Adipocyte (in vitro differentiated cells): ENCODE data around the gene CHRND.

ENCODE experiments used
- DNase-seq: peaks from one replicate; pipeline ENCODE4 v3.0.0-alpha.2; 2015; ENCODE audit warnings: low read depth
- H3K27me3 ChIP-seq: replicated peaks from 2 replicates; pipeline ENCODE4 v1.7.0; 2013; ENCODE audit warnings: mild to moderate bottlenecking, low read length, moderate library complexity; ENCODE audit not compliant: control insufficient read depth, insufficient read depth
- H3K36me3 ChIP-seq: 2 replicates; pipeline ENCODE4 v1.7.0; 2013; ENCODE audit warnings: low read length, mild to moderate bottlenecking, moderate library complexity; ENCODE audit not compliant: control insufficient read depth, insufficient read depth, severe bottlenecking
- H3K4me1 ChIP-seq: 2 replicates; pipeline ENCODE4 v1.7.0; 2013; ENCODE audit warnings: mild to moderate bottlenecking, low read length, moderate library complexity; ENCODE audit not compliant: control insufficient read depth, insufficient read depth
- H3K4me3 ChIP-seq: 2 replicates; pipeline ENCODE4 v1.7.0; 2013; ENCODE audit warnings: mild to moderate bottlenecking, low read length, moderate library complexity
- H3K9ac ChIP-seq: 2 replicates; pipeline ENCODE4 v1.7.0; 2013; ENCODE audit warnings: mild to moderate bottlenecking, low read length, moderate library complexity
- H3K9me3 ChIP-seq: 2 replicates; pipeline ENCODE4 v1.7.0; 2013; ENCODE audit warnings: mild to moderate bottlenecking, low read length, moderate library complexity; ENCODE audit not compliant: control insufficient read depth

Gene CHRND

GRCh38 chr2:232490221-232491138, 35.5 kb upstream of the CHRND start:
- DNase-seq: no peak
- peaks cover 24% of the 10 kb centered on the region for H3K27me3 ChIP-seq
- H3K36me3 ChIP-seq: no peaks in the 10 kb centered on the region
- H3K4me3 ChIP-seq: no peak overlapping the region
- H3K9ac ChIP-seq: no peak overlapping the region
- H3K9me3 ChIP-seq: no peaks in the 10 kb centered on the region
- no peaks in the 10 kb centered on the region for H3K4me1 ChIP-seq

GRCh38 chr2:232491139-232491780, 34.7 kb upstream of the CHRND start:
- DNase-seq: no peak
- no peak overlapping the region for H3K4me3 ChIP-seq
- H3K9me3 ChIP-seq: no peaks in the 10 kb centered on the region
- H3K4me1 ChIP-seq: no peaks in the 10 kb centered on the region
- no peaks in the 10 kb centered on the region for H3K36me3 ChIP-seq
- H3K9ac ChIP-seq: no peak overlapping the region
- H3K27me3 ChIP-seq: peaks cover 27% of the 10 kb centered on the region

- Histone ChIP-seq H3K4me1 (no peaks in the 10 kb centered on the region), H3K36me3 (no peaks in the 10 kb centered on the region), H3K27me3 (peaks cover 19% of the 10 kb centered on the region), H3K9ac (no peak overlapping the region), H3K9me3 (no peaks in the 10 kb centered on the region), H3K4me3 (no peak overlapping the region)
- DNase-seq: no peak
Observed at GRCh38 chr2:232492236-232492848, 33.6 kb upstream of the CHRND start.

- Histone ChIP-seq H3K9ac (no peak overlapping the region), H3K4me1 (no peaks in the 10 kb centered on the region), H3K36me3 (no peaks in the 10 kb centered on the region), H3K9me3 (no peaks in the 10 kb centered on the region), H3K4me3 (no peak overlapping the region), H3K27me3 (peaks cover 22% of the 10 kb centered on the region)
- DNase-seq: no peak
Observed at GRCh38 chr2:232492963-232493700, 32.8 kb upstream of the CHRND start.

- H3K4me3 ChIP-seq: no peak overlapping the region
- H3K36me3 ChIP-seq: no peaks in the 10 kb centered on the region
- H3K27me3 ChIP-seq: peaks cover 21% of the 10 kb centered on the region
- H3K9me3 ChIP-seq: no peaks in the 10 kb centered on the region
- H3K4me1 ChIP-seq: no peaks in the 10 kb centered on the region
- DNase-seq: no peak
- H3K9ac ChIP-seq: no peak overlapping the region
Observed at GRCh38 chr2:232493701-232494474, 32.1 kb upstream of the CHRND start.

GRCh38 chr2:232494542-232494941, 31.4 kb upstream of the CHRND start:
- no peak overlapping the region for H3K9ac ChIP-seq
- H3K27me3 ChIP-seq: peaks cover 26% of the 10 kb centered on the region
- no peak overlapping the region for H3K4me3 ChIP-seq
- H3K4me1 ChIP-seq: no peaks in the 10 kb centered on the region
- no peaks in the 10 kb centered on the region for H3K36me3 ChIP-seq
- DNase-seq: no peak
- H3K9me3 ChIP-seq: no peaks in the 10 kb centered on the region

GRCh38 chr2:232495292-232495691, 30.7 kb upstream of the CHRND start:
- H3K27me3 ChIP-seq: peaks cover 26% of the 10 kb centered on the region
- no peak overlapping the region for H3K9ac ChIP-seq
- no peak for DNase-seq
- no peaks in the 10 kb centered on the region for H3K4me1 ChIP-seq
- no peak overlapping the region for H3K4me3 ChIP-seq
- H3K36me3 ChIP-seq: no peaks in the 10 kb centered on the region
- H3K9me3 ChIP-seq: no peaks in the 10 kb centered on the region

GRCh38 chr2:232496501-232497270, 29.3 kb upstream of the CHRND start:
- H3K4me3 ChIP-seq: no peak overlapping the region
- DNase-seq: no peak
- H3K9me3 ChIP-seq: no peaks in the 10 kb centered on the region
- peaks cover 30% of the 10 kb centered on the region for H3K27me3 ChIP-seq
- H3K4me1 ChIP-seq: no peaks in the 10 kb centered on the region
- no peaks in the 10 kb centered on the region for H3K36me3 ChIP-seq
- no peak overlapping the region for H3K9ac ChIP-seq

GRCh38 chr2:232497348-232497747, 28.6 kb upstream of the CHRND start:
- H3K9me3 ChIP-seq: no peaks in the 10 kb centered on the region
- H3K9ac ChIP-seq: no peak overlapping the region
- no peaks in the 10 kb centered on the region for H3K4me1 ChIP-seq
- H3K27me3 ChIP-seq: peaks cover 31% of the 10 kb centered on the region
- H3K4me3 ChIP-seq: no peak overlapping the region
- H3K36me3 ChIP-seq: no peaks in the 10 kb centered on the region
- no peak for DNase-seq

- peaks cover 36% of the 10 kb centered on the region for H3K27me3 ChIP-seq
- H3K36me3 ChIP-seq: no peaks in the 10 kb centered on the region
- H3K9me3 ChIP-seq: no peaks in the 10 kb centered on the region
- H3K4me1 ChIP-seq: peaks cover 3% of the 10 kb centered on the region
- DNase-seq: no peak
- no peak overlapping the region for H3K9ac ChIP-seq
- no peak overlapping the region for H3K4me3 ChIP-seq
Observed at GRCh38 chr2:232498452-232498851, 27.5 kb upstream of the CHRND start.
